Smooth muscle cell of the brain vasculature (primary cell): ENCODE results near the gene STK4.
"Not testable (repeated sequence)": the region's sequence is repeated elsewhere in the genome, so short reads cannot be mapped to it uniquely, and the experiment has no call there.

ENCODE experiments used
- DNase-seq: peaks from one replicate; pipeline ENCODE4 v3.0.0-alpha.2; 2012; ENCODE audit warnings: low read depth, low spot score

Gene STK4

GRCh38 chr20:45053430-45054351, 87.4 kb downstream of the STK4 start:
- DNase-seq = no peak

- DNase-seq = no peak
These were observed 88.7 kb downstream of the STK4 start for GRCh38 chr20:45055056-45055455.

GRCh38 chr20:45056473-45057173, 90.3 kb downstream of the STK4 start:
- DNase-seq = no peak

GRCh38 chr20:45058168-45058850, 92.0 kb downstream of the STK4 start:
- no peak for DNase-seq

- DNase-seq = no peak
These were observed 92.9 kb downstream of the STK4 start for GRCh38 chr20:45059022-45059728.

GRCh38 chr20:45060294-45060693, 94.0 kb downstream of the STK4 start:
- no peak for DNase-seq

- no peak for DNase-seq
These were observed 94.9 kb downstream of the STK4 start for GRCh38 chr20:45061244-45061643.

- DNase-seq = not testable (repeated sequence)
These were observed 96.8 kb downstream of the STK4 start for GRCh38 chr20:45063107-45063506.

- no peak for DNase-seq
These were observed 98.5 kb downstream of the STK4 start for GRCh38 chr20:45064812-45065211.

GRCh38 chr20:45066372-45066771, 100.1 kb downstream of the STK4 start:
- no peak for DNase-seq

- no peak for DNase-seq
These were observed 100.8 kb downstream of the STK4 start for GRCh38 chr20:45067087-45067486.

- DNase-seq = no peak
These were observed 101.2 kb downstream of the STK4 start for GRCh38 chr20:45067558-45067957.

- no peak for DNase-seq
These were observed 102.9 kb downstream of the STK4 start for GRCh38 chr20:45069261-45069660.

- no peak for DNase-seq
These were observed 104.8 kb downstream of the STK4 start for GRCh38 chr20:45070932-45071632.

GRCh38 chr20:45072066-45072465, 105.8 kb downstream of the STK4 start:
- no peak for DNase-seq

- DNase-seq = no peak
These were observed 106.9 kb downstream of the STK4 start for GRCh38 chr20:45073221-45073620.

GRCh38 chr20:45077559-45077958, 111.2 kb downstream of the STK4 start:
- DNase-seq = no peak

GRCh38 chr20:45080867-45081624, 114.7 kb downstream of the STK4 start:
- DNase-seq = no peak

GRCh38 chr20:45082468-45082867, 116.2 kb downstream of the STK4 start:
- DNase-seq = no peak

- DNase-seq = no peak
These were observed 116.8 kb downstream of the STK4 start for GRCh38 chr20:45083127-45083526.
